NCI-H345 treated with DMSO at 0.1 percent for 48 hours (cell line): ENCODE results near the gene SSH2.
A peak's percentile ranks its signal among the peaks of the same experiment; 100 is the strongest.
"Not testable (repeated sequence)": the region's sequence is repeated elsewhere in the genome, so short reads cannot be mapped to it uniquely, and the experiment has no call there.

Experiments
- DNase-seq: peaks from one replicate; lab custom pipeline; 2025; ENCODE audit not compliant: unreplicated experiment; lab: John Stamatoyannopoulos, UW

Gene SSH2

DNA sequence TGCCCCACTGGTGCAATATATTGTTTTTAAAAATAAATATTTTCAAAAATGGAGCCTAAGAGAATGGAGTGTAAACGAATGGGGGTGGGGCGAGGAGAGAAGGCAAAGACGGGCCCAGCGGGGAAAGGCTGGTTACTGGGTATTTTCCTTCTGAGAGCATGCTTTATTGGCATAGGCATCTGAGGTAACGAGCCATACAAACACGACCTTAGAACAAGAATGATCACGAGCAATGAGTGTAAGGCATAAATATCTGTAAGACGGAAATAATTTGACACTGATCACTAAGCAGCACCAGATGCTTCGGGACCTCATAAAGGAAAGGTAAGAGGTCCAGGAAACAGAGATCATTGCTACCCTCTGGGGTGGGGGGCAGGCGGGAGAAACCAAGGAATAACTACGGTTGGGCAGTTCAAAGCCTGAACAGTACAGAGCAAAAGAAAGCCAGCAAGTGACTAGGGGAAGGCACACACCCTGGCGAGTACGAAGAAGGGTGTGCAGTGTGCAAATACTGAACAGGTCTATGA is 959 bp downstream of the SSH2 start:
- DNase-seq: no peak

DNA sequence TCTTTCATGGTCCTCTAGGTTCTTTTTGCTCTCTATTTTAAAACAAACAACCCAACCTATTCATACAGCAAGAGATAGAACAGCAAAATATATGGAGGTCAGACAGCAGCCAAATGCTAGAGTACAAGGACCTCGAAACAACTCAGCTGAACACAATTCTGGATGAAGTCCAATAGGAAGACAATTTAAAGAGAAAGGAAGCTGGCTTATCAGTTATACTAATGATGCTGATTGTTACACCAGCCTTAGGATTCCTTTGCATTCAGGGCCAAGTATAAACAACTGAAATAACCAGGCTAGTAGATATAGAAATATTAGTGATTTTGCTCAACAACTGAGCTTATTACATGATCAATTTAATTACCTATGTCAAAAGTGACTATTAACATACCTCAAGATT is 2.5 kb downstream of the SSH2 start:
- DNase-seq: no peak

DNA sequence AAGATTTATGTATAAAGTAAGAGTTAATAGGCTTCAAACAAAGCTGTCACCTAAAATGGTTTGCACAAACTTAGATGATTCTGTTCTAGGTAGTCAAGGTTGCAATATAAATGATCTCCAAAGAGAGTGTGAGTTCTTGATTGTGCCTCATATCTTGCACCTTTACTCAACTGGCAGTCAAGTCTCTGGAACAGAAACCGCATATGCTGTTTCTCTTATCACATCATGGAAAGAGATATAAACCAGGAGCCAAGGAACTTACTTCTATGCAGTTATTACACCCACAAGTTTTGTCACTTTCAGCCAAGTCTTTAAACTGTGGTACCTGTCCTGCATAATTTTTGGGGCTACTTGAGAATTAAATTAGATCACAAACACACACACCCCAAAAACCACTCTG is 5.2 kb downstream of the SSH2 start:
- DNase-seq: no peak

DNA sequence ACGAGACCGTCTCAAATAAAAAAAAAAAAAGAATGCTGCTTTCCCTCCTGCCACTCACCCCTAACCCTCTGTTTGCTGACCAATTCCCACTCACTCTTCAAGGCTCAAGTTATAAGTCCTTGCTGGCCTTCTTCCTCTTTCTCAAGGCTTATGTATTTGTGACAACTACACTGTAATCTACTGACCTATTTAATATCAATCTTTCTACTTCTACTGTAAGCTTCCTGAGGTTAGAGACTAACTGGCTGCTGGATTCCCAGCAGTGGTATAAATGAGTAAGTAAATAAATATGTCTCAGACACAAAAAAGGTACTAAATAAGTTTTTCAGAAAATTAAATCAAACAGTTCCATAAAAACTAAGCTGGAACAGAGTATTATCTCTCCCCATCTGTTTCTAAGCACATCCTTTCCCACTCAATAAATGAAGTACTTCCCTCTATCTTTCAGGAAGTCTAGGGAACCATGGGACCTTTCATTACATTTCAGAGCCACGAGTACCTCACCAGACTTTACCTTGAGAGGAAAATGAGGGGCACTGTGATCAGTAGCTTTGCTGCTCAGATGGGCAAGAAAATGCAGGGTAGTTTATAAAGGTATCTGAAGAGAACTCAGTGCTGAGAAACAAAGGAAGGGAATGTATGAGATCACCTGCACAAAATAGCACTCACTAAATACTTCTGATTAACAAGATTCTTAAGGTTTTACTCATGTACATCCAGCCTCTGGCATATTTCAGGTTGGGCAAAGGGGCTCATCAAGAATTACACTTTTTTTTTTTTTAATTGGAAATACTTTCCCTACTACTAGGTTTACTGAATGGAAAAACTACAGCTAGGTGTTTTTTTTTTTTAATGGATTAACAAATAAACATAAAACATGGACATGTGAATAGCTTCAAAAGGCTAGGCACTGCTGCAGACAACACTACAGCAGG is 10.8 kb downstream of the SSH2 start:
- DNase-seq: no peak

DNA sequence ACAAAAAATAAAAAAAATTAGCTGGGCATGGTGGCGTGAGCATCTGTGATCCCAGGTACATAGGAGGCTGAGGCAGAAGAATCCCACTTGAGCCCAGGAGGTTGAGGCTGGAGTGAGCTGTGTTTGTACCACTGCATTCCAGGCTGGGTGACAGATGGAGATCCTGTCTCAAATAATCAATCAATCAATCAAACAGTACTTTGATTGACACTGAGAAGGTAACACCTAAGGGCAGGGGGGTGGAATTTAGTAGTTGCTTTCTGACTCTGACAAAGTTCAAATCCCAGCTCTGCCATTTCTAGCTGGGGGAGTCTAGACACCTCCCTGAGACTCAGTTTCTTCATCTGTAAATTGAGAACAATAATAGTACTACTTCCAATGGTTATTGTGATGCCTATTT is 12.0 kb downstream of the SSH2 start:
- DNase-seq: no peak

DNA sequence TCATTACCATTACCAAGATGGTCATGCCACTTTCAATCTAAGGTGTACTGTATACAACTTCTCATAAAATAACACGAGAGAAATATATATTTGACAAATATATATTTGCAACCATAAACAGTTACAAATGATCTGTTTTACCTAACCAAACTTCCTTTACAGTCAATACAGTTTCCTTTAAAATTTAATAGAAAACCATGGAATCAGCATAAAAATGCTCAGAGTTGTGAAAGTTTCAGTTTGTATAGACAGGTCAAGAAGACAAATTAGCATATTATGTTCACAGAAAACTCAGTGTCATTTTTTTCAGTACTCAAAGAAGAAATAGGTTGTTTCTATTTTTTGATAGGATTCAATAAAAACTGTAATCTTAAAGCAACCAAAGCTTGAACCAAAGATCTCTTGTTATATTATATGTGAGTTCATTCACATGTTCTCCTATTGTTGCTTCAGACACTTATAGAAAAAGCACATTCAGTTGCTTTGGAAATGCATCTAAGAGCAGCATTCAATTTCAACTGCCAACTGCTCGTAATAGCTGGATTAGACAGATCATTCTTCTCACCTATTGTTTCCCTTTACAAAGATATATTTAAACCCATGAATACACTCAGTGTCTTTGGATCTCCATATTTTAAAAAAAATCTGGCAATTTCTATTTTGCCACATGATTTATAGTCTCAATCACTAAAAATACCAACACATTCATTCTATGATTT is 15.1 kb downstream of the SSH2 start:
- DNase-seq: peak; percentile 11

DNA sequence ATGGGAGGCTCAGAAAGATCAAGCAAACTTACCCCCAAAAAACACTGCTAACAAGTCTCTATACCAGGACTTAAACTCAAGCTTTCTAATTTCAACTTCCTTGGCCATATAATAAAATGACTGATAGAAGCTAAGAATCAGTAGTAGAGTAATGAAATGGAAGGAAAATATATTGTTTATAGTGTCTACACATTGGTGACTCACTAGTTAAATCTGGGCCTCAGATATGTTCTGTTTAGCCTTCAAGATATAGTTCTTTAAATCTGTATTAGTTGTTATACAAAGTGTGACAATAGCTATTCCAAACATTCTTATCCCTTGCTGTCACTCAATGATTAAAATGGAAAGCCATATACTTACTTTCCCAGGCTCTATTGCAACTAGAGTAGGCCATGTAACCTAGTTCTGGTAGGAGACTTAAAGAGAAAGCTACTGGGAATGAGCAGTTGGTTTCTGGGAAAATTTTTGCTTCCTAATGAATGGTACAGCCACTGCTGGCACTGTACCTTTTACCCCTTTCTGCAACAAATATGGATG is 18.3 kb downstream of the SSH2 start:
- no peak for DNase-seq

DNA sequence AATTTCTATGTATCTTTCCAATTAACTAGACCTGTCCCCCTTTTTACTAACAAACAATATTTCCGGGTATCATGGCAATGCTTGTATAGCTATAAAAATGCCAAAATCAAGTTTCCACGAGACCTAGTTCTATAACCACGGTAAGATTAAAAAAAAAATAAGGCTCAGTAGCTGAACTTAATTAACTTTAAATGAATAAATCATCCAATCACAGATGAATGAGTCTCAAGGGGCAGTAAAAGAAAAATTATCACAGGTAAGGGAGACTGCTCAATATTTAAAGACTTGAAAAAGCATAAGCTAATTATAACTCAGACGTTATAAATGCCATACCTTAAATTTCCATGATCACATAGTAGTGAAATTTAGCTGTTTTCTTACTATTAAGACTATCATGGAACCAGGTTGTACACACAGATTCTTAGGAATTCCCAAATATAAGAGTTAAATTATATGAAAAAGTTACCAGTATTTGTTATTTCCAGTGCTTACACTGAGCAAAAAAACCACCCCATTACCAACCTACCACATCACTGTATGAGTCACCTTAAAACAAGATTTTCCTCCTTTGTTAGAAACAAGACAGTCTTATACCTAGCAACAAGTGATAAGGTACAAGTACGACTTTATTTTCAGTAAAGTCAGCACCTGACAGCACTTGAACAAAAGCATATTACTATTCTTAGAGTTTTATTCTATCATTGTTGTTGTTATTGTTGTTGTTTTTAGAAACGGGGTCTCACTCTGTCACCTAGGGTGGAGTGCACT is 20.6 kb downstream of the SSH2 start:
- no peak for DNase-seq

DNA sequence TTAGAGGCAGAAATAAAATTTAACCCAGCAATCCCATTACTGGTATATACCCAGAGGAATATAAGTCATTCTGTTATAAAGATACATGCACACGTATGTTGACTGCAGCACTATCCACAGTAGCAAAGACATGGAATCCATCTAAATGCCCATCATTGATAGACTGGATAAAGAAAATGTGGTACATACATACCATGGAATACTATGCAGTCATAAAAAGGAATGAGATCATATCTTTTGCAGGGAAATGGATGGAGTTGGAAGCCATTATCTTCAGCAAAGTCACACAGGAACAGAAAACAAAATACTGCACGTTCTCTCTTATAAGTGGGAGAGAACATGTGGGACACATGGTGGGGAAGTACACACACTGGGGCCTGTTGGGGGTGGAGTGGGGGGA is 23.1 kb downstream of the SSH2 start:
- DNase-seq: no peak

DNA sequence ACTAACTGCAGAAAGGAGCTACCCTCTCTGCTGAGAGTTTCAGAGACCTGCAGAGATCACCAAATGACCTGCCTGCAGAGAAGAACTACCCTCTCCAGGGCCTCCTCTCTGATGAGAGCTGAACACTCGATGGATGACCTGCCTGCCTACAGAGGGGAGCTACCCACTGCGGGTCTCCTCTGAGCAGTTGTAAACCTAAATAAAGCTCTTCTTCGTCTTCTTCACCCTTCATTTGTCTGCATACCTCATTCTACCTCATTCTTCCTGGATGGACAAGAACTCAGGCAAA is 24.2 kb downstream of the SSH2 start:
- no peak for DNase-seq

DNA sequence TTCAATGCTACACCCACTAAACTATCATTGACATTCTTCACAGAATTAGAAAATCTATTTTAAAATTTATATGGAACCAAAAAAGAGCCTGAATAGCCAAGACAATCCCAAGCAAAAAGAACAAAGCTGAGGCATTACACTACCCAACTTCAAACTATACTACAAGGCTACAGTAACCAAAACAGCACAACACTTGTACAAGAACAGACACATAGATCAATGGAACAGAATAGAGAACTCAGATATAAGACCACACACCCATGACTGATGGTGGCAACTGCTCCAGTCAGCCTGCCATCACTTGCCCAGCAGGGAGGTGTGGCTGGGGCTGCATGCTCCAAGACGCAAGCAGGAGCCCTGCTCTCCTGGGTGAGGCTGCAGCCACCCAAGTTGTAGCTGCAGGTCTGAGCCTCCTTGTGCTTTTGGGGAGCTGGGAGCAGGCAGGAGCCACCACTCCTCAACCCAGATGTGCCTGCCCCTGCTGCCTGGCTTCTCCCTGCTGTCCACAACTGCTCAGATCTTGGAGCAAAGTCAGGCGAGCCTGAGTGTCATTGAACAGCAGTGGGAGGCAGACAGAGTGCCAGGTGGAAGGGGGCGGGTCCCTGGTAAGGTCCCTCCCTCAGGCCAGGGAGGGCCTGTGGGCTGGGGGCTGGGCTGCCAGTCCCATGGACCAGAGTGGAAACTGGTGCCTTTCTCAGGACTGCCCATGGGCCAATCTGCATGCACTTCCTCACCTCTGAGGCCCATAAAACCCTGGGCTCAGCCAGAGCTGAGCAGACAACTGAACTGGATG is 24.7 kb downstream of the SSH2 start:
- no peak for DNase-seq

DNA sequence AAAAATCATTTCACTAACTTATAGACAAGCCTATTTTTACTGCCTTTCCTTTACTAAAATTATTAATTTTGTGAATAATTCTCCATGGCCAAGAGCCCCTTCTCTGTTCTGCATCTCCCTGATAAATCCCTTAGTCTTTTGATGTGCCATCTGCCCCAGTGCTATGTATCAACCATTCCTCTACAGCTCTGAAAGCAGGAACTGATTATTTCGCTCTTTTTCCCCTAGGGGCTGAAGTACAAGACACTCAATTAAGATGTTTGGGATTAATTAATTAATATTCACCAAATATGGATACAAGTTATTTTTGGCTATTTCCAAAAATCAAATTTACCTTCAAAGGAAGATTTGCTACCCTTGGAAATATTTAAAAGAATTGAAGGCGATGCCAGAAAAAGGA is 26.6 kb downstream of the SSH2 start:
- no peak for DNase-seq

DNA sequence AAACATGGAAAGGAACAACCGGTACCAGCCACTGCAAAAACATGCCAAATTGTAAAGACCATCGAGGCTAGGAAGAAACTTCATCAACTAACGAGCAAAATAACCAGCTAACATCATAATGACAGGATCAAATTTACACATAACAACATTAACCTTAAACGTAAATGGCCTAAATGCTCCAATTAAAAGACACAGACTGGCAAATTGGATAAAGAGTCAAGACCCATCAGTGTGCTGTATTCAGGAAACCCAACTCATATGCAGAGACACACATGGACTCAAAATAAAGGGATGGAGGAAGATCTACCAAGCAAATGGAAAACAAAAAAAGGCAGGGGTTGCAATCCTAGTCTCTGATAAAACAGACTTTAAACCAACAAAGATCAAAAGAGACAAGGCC is 32.9 kb downstream of the SSH2 start:
- not testable (repeated sequence) for DNase-seq

DNA sequence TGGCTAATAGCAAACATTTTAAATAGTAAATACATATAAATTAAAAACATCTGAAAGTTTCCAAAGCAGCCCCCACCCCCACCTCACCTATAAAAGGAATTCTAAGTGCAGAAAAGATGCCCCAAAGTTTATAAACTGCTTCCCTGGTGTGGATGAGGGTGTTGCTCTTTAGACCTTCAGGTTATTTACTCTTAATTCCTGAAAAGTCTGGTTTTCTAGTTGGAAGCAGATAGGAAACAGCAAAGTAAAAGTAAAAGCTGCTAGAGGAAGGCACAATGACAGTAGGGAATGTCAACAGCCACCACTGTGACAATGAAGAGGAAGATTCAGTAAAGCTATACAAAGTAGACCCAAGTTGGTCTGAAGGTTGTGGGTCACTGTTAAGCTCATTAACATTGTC is 37.8 kb downstream of the SSH2 start:
- no peak for DNase-seq

DNA sequence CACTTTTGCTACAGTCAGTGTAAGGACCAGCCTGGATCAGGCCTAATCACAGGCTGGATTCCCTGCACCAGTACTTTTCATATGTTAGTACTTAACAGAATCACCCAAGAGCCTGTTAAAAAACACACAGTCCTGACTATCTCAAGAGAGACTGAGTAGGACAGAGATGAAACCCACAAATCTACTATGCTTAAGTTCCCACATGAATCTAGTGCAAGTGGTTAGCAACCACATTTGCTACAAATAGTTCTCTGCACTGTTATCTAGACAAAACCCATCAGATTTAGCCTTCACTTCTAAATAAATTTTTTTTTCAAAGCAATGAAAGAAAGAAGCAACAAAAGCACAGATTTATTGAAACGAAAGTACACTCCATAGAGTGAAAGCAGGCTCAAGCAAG is 38.9 kb downstream of the SSH2 start:
- no peak for DNase-seq

DNA sequence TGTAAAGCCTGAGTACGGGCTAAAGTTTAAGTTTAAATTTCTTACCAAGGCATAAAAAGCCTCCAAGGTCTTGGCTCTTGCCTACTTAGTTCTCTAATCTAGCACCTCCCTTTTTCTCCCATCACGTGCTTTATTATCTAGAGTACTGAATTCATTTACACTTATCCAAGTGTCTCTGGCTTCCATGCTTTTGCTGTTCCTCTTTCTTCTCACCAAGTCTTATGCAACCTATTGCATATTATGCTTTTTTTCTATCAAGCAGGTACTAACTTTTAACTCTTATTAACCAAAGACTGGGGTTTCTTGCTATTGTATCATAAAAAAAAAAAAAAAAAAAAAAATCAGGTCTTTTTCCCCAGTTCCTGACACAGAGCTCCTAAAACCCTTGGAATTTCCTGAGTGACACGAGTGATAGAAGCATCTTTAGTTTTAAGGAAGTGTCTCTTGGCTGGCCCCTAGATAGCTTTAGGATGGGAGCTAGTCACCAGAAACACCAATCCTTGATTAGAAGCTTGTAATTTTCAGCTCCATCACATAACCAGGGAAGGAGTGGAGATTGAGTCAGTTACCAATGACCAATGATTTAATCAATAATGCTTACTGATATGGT is 44.9 kb downstream of the SSH2 start:
- no peak for DNase-seq

DNA sequence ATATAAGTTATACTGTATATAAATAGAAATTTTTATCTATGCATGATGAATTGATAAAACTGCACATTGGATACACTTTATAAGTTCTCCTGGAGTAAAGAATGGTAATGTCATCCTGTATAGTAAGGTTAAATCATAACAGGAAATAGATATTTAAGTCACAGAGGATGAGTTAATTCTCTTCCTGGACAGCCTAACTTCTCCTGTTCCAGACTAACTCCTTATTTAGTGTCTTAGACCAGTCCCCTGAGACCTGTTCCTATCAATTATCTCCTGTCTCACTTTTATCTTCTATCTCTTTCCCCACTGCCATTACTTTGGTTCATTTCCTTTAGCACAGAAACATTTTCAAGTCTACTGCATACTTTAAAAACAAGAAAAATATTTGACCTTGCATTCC is 46.5 kb downstream of the SSH2 start:
- no peak for DNase-seq

DNA sequence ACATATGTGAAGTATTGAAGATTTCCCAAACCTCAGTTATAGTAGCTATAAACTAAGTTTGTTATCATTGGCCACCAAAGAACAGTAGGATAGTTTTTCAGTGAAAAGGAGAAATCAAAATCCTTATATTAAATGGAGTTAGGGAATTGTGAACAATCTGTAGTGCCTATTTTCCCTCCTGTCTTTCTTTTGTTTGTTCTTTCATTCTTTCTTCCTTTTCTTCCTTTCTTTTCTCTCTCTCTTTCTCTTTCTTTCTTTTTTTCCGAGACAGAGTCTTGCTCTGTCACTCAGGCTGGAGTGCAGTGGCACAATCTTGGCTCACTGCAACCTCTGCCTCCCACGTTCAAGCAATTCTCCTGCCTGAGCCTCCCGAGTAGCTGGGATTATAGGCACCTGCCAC is 48.8 kb downstream of the SSH2 start:
- DNase-seq: no peak

DNA sequence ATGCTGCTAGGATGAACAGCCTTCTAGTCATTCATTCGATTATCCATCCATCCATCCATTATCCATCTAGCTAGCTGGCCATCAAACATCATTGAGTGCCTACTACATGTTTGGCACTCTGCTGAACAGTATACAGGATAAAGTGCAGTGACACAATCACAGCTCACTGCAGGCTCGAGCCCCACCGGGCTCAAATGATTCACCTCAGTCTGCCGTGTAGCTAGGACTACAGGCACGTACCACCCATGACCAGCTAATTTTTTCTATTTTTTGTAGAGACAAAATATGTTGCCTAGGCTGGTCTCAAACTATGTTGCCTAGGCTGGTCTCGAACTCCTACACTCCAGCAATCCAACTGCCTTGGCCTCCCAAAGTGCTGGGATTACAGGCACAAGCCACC is 50.0 kb downstream of the SSH2 start:
- no peak for DNase-seq

DNA sequence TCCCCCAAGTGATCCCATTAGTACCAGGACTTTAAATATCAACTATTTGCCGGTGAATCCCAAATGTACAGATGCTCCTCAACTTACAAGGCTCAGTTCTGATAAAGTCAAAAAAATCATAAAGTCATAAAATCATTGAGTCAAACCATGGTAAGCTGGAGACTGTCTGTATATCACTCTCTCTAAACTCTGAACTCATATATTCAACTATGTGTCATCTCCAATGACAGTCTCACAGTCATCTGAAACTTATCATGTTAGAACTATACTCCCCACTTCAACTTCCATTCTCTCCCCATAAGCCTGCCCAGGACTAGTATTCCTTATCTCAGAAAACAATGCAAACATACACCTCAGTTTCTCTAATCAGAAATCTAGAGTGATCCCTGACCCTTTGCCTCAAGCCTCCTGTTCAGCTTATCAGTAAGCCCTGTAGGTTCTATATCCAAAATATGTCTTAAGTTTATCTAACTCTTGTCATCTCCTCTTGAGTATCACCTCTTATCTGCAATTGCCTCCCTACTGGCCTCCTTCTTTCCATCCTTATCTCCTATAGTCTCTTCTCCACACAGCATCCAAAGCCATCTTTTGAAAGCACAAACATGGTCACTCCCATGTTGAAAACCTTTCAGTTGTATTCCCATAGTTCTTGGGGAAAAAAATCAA is 55.0 kb downstream of the SSH2 start:
- DNase-seq: no peak
